H9 (cell line): Measurements from ENCODE around the gene FAM9C. TPM values are rescaled to one million over a fixed set of nuclear protein-coding genes. Genes with fewer than 3 reads are reported as not detected.

Source experiments
- DNase-seq: peaks from one replicate; pipeline ENCODE4 v3.0.0-alpha.2; 2017
- H2AFZ ChIP-seq: one replicate; pipeline ENCODE4 v1.6.1; 2013; ENCODE audit warnings: mild to moderate bottlenecking, low read length, control low read depth, moderate library complexity
- H2AK5ac ChIP-seq: 2 replicates; pipeline ENCODE4 v1.6.1; 2013; ENCODE audit warnings: low read length, control low read depth, mixed read lengths; ENCODE audit not compliant: insufficient read length
- H2BK120ac ChIP-seq: one replicate; pipeline ENCODE4 v1.6.1; 2013; ENCODE audit warnings: low read depth, mild to moderate bottlenecking, low read length, control low read depth, inconsistent platforms; ENCODE audit not compliant: poor library complexity, severe bottlenecking
- H2BK12ac ChIP-seq: 2 replicates; pipeline ENCODE4 v1.6.1; 2013; ENCODE audit warnings: low read length, control low read depth, mixed read lengths, low read depth; ENCODE audit not compliant: insufficient read length
- H2BK15ac ChIP-seq: 2 replicates; pipeline ENCODE4 v1.6.1; 2013; ENCODE audit warnings: low read depth, low read length, control low read depth
- H2BK20ac ChIP-seq: one replicate; pipeline ENCODE4 v1.6.1; 2013; ENCODE audit warnings: low read depth, mild to moderate bottlenecking, low read length, control low read depth, inconsistent platforms; ENCODE audit not compliant: poor library complexity, severe bottlenecking
- H2BK5ac ChIP-seq: 2 replicates; pipeline ENCODE4 v1.6.1; 2013; ENCODE audit warnings: low read length, control low read depth, mixed read lengths; ENCODE audit not compliant: insufficient read length
- H3K14ac ChIP-seq: 2 replicates; pipeline ENCODE4 v1.6.1; 2013; ENCODE audit warnings: low read length, control low read depth; ENCODE audit not compliant: insufficient read depth
- H3K18ac ChIP-seq: 2 replicates; pipeline ENCODE4 v1.6.1; 2013; ENCODE audit warnings: low read depth, mild to moderate bottlenecking, mixed read lengths, low read length, control low read depth; ENCODE audit not compliant: insufficient read length
- H3K23ac ChIP-seq: 2 replicates; pipeline ENCODE4 v1.6.1; 2013; ENCODE audit warnings: low read length, control low read depth, mixed read lengths, low read depth; ENCODE audit not compliant: insufficient read length
- H3K23me2 ChIP-seq: 2 replicates; pipeline ENCODE4 v1.6.1; 2013; ENCODE audit warnings: low read depth, mild to moderate bottlenecking, mixed read lengths, low read length, control low read depth; ENCODE audit not compliant: insufficient read length, poor library complexity, severe bottlenecking
- H3K27ac ChIP-seq: 2 replicates; pipeline ENCODE4 v1.5.1; 2013; ENCODE audit warnings: low read length, control low read depth, mixed read lengths, low read depth; ENCODE audit not compliant: insufficient read length
- H3K27me3 ChIP-seq: 2 replicates; pipeline ENCODE4 v1.6.1; 2013; ENCODE audit warnings: low read length, control low read depth, inconsistent platforms; ENCODE audit not compliant: insufficient read depth
- H3K4ac ChIP-seq: 2 replicates; pipeline ENCODE4 v1.6.1; 2013; ENCODE audit warnings: low read depth, mild to moderate bottlenecking, control low read depth, inconsistent platforms, low read length, moderate library complexity
- H3K4me1 ChIP-seq: 2 replicates; pipeline ENCODE4 v1.6.1; 2013; ENCODE audit warnings: low read length, control low read depth, inconsistent platforms; ENCODE audit not compliant: insufficient read depth
- H3K4me2 ChIP-seq: 2 replicates; pipeline ENCODE4 v1.6.1; 2013; ENCODE audit warnings: low read length, control low read depth, mixed read lengths; ENCODE audit not compliant: insufficient read length, insufficient read depth
- H3K56ac ChIP-seq: 2 replicates; pipeline ENCODE4 v1.6.1; 2013; ENCODE audit warnings: low read depth, mild to moderate bottlenecking, mixed read lengths, low read length, control low read depth; ENCODE audit not compliant: insufficient read length
- H3K79me1 ChIP-seq: 2 replicates; pipeline ENCODE4 v1.6.1; 2013; ENCODE audit warnings: low read depth, mild to moderate bottlenecking, moderate library complexity, low read length, control low read depth, inconsistent platforms; ENCODE audit not compliant: insufficient read depth, poor library complexity, severe bottlenecking
- H3K79me2 ChIP-seq: 2 replicates; pipeline ENCODE4 v1.6.1; 2013; ENCODE audit warnings: low read length, control low read depth, inconsistent platforms; ENCODE audit not compliant: insufficient read depth
- H3K9ac ChIP-seq: 2 replicates; pipeline ENCODE4 v1.6.1; 2013; ENCODE audit warnings: low read length, control low read depth, mixed read lengths; ENCODE audit not compliant: insufficient read length; ENCODE audit errors: extremely low read depth
- H3K9me3 ChIP-seq: one replicate; pipeline ENCODE4 v1.6.1; 2013; ENCODE audit warnings: low read depth, low read length, inconsistent platforms; ENCODE audit not compliant: control insufficient read depth
- H3T11ph ChIP-seq: one replicate; pipeline ENCODE4 v1.6.1; 2013; ENCODE audit warnings: mild to moderate bottlenecking, low read length, control low read depth, inconsistent platforms
- H4K20me1 ChIP-seq: one replicate; pipeline ENCODE4 v1.6.1; 2013; ENCODE audit not compliant: control insufficient read depth, insufficient read length, insufficient read depth
- H4K5ac ChIP-seq: 2 replicates; pipeline ENCODE4 v1.6.1; 2013; ENCODE audit warnings: low read depth, mild to moderate bottlenecking, mixed read lengths, low read length, control low read depth; ENCODE audit not compliant: insufficient read length
- H4K8ac ChIP-seq: replicated peaks from 2 replicates; pipeline ENCODE4 v1.6.1; 2013; ENCODE audit warnings: low read length, control low read depth, mixed read lengths, low read depth; ENCODE audit not compliant: insufficient read length
- H4K91ac ChIP-seq: 2 replicates; pipeline ENCODE4 v1.6.1; 2013; ENCODE audit warnings: low read depth, mild to moderate bottlenecking, moderate library complexity, mixed read lengths, low read length, control low read depth; ENCODE audit not compliant: insufficient read length
- H3K27ac Mint-ChIP-seq, 3 experiments: 2 replicates in 2 of 3; 3 replicates in 1 of 3; pipeline ENCODE4 v1.8.0; 2020 to 2021; ENCODE audit warnings: mixed read lengths in 3 of 3, mild to moderate bottlenecking in 1 of 3, moderate library complexity in 1 of 3
- H3K27me3 Mint-ChIP-seq: 2 replicates; pipeline ENCODE4 v1.8.0; 2021; ENCODE audit warnings: low read depth, mild to moderate bottlenecking, moderate library complexity, mixed read lengths
- H3K36me3 Mint-ChIP-seq, 3 experiments: 2 replicates in 2 of 3; 3 replicates in 1 of 3; pipeline ENCODE4 v1.8.0; 2020 to 2021; ENCODE audit warnings: low read depth in 3 of 3, mixed read lengths in 3 of 3; ENCODE audit not compliant: insufficient read depth in 1 of 3
- H3K4me1 Mint-ChIP-seq, 2 experiments: 2 replicates each; pipeline ENCODE4 v1.8.0; 2020; ENCODE audit warnings: mixed read lengths in 2 of 2
- H3K4me3 Mint-ChIP-seq, 2 experiments: 2 replicates in 1 of 2; 3 replicates in 1 of 2; pipeline ENCODE4 v1.8.0; 2020 to 2021; ENCODE audit warnings: mild to moderate bottlenecking in 2 of 2, mixed read lengths in 2 of 2, moderate library complexity in 1 of 2
- H3K9me3 Mint-ChIP-seq, 2 experiments: 2 replicates in 1 of 2; 3 replicates in 1 of 2; pipeline ENCODE4 v1.8.0; 2020; ENCODE audit warnings: mild to moderate bottlenecking in 2 of 2, mixed read lengths in 2 of 2, moderate library complexity in 1 of 2
- WGBS: extraction: QIAGEN DNeasy Blood & Tissue Kit; methylation state at CpG from one replicate; pipeline ENCODE4 v1.1.7; 2013; ENCODE audit warnings: missing lambda C conversion rate, low lambda C conversion rate, mixed read lengths; ENCODE audit not compliant: insufficient read length; ENCODE audit errors: extremely low coverage; 5-methylcytosine and 5-hydroxymethylcytosine counted together
- total RNA-seq: library from RNA; stranded (reverse); gene quantifications from 2 replicates; pipeline ENCODE4 v1.2.1, GENCODE V29; 2021
- TF ChIP-seq, protein P1 (sequence below): fragments of 200-600 bp; sonication (generic); conservative IDR thresholded peaks from 3 replicates; pipeline ENCODE4 v1.8.0; 2021; ENCODE audit warnings: antibody characterized with exemption, mild to moderate bottlenecking

Gene FAM9C
- total RNA-seq, 1 experiment from 2014 or later: not detected

DNA sequence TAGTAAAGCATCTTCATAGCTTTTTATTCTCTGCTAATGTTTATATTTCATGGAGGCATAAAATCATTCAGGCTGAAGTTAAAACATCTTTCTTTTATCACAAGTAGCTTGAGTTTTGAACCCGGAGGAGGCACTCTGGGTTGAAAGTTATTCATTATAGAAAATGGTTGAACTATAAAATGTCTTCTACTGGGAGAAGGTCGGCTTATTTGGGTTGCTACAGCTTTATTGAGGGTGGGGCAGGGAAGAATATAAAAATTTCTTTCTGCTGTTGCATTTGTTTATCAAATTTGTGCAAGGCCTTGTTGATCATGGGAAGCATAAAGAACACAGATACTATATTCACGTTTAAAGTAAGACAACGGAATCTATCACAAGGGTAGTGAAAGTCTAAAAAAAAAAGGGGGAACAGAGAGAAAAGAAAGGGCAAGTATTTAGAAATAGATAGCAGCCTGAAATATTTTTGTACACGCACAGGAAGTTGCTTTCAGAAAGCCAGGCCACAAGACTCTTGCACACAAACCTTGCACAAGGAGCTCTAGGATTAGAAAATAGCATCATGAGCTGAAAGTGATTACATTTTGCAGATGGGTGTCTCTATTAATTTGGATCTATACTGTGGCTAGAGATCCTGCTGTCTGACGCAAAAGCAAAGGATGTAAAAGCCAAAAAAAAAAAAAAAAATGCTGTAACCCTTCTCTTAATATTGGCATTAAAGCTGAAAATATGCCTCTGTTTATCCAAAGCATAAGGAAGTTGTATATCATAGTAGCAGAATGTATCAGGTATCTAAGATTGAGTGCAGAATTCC is 37.2 kb upstream of the FAM9C start:
- Histone ChIP-seq H2BK120ac (no peak overlapping the region), H3K27me3 (no peaks in the 10 kb centered on the region), H3K23ac (no peak overlapping the region), H3K79me2 (no peaks in the 10 kb centered on the region), H3K4me1 (no peaks in the 10 kb centered on the region; the same call in 1 of the 2 replicates), H3T11ph (no peak overlapping the region), H2AFZ (no peak overlapping the region), H2BK5ac (no peak overlapping the region), H4K91ac (no peak overlapping the region), H3K27ac (no peak overlapping the region), H3K79me1 (no peaks in the 10 kb centered on the region), H2BK12ac (no peak overlapping the region), H4K20me1 (no peaks in the 10 kb centered on the region), H3K9ac (no peak overlapping the region), H4K8ac (no peak overlapping the region), H2BK15ac (no peak overlapping the region), H3K9me3 (no peaks in the 10 kb centered on the region), H3K18ac (no peak overlapping the region), H3K4ac (no peak overlapping the region), H4K5ac (no peak overlapping the region), H3K56ac (no peak overlapping the region), H2BK20ac (no peak overlapping the region), H3K4me2 (no peak overlapping the region), H2AK5ac (no peak overlapping the region), H3K14ac (no peak overlapping the region), H3K23me2 (no peaks in the 10 kb centered on the region)
- Mint-ChIP-seq H3K9me3 (peaks cover 61 to 63% of the 10 kb centered on the region in 2 experiments), H3K4me3 (no peak overlapping the region), H3K36me3 (no peaks in the 10 kb centered on the region; a peak in 2 of 7 replicates), H3K27ac (no peak overlapping the region), H3K27me3 (no peaks in the 10 kb centered on the region; the same call in 1 of the 2 replicates), H3K4me1 (peaks cover 18 to 19% of the 10 kb centered on the region in 2 experiments)
- TF ChIP-seq, protein P1, sequence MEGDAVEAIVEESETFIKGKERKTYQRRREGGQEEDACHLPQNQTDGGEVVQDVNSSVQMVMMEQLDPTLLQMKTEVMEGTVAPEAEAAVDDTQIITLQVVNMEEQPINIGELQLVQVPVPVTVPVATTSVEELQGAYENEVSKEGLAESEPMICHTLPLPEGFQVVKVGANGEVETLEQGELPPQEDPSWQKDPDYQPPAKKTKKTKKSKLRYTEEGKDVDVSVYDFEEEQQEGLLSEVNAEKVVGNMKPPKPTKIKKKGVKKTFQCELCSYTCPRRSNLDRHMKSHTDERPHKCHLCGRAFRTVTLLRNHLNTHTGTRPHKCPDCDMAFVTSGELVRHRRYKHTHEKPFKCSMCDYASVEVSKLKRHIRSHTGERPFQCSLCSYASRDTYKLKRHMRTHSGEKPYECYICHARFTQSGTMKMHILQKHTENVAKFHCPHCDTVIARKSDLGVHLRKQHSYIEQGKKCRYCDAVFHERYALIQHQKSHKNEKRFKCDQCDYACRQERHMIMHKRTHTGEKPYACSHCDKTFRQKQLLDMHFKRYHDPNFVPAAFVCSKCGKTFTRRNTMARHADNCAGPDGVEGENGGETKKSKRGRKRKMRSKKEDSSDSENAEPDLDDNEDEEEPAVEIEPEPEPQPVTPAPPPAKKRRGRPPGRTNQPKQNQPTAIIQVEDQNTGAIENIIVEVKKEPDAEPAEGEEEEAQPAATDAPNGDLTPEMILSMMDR: no peak
- no CpG with 5 or more reads among the region's 6 CpGs for WGBS
- DNase-seq: no peak
